GM18858 (cell line): Measurements from ENCODE around the gene HUNK.
"Not testable (repeated sequence)": the region's sequence is repeated elsewhere in the genome, so short reads cannot be mapped to it uniquely, and the experiment has no call there.

Source experiments
- ATAC-seq: cut with Tn5 transposase; IDR thresholded peaks from one replicate; pipeline ENCODE4 v1.9.1; 2021; ENCODE audit not compliant: unreplicated experiment

HUNK gene

DNA sequence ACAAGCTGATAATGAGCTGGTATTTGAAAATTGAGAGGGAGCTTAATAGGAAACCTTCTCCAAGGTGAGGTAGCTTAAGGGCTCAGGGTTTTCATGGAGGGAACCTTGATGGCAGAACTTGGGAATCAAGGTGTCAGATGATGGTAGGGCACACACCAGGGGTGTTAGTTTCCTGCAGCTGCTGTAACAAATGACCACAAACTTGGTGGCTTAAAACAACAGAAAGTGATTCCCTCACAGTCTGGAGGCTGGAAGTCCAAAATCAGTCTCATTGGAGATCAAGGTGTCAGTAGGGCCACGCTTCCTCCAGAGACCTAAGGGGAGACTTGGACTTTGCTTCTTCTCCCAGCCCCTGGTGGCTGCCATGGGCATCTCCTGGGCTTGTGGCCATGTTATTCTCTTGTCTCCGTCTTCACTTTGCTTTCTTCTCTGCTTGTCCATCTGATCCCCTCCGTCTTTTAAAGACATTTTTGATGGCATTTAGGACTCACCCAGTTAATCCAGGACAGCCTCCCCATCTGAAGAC lies 45.5 kb downstream of the HUNK start:
- ATAC-seq, result no peak

DNA sequence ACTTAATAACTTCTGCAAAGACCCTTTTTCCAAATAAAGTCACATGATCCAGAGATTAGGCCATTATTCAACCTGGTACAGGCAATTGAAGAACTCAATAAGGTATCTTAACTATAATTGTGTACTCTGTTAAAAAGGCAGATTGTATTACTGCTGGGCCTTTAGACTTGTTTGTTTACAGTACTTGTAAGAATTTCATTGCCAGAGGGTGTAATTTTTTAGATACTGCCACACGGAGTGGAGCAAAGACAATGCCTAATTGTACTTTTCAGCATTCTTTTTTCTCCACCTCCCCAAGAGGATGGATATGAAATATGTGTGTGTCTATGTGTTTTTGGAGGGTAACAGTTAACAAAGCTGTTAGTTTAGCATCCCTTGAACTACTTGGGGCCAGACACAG lies 47.5 kb downstream of the HUNK start:
- ATAC-seq, result no peak

GRCh38 chr21:31921079-31921478 lies 48.3 kb downstream of the HUNK start:
- ATAC-seq, result no peak

DNA sequence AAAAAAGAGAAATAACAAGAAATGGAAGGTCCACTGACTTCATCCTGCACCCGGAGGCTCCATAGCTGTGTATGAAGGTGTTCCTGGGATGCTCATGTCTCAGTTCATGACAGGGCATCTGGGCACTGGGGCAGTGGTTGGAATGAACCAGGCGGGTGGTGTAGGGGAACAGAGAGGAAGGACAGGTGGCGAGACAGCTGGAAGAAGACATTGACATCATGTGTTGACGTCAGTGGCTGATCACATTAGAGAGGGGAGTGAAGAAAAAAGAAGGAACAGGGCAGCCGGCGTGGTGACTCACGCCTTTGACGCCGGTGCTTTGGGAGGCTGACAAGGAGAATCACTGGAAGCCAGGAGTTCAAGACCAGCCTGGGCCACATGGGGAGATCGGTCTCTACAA lies 50.1 kb downstream of the HUNK start:
- ATAC-seq, result no peak

- no peak for ATAC-seq
Observed at GRCh38 chr21:31923756-31924155, 50.9 kb downstream of the HUNK start.

GRCh38 chr21:31924548-31924947 lies 51.7 kb downstream of the HUNK start:
- no peak for ATAC-seq

DNA sequence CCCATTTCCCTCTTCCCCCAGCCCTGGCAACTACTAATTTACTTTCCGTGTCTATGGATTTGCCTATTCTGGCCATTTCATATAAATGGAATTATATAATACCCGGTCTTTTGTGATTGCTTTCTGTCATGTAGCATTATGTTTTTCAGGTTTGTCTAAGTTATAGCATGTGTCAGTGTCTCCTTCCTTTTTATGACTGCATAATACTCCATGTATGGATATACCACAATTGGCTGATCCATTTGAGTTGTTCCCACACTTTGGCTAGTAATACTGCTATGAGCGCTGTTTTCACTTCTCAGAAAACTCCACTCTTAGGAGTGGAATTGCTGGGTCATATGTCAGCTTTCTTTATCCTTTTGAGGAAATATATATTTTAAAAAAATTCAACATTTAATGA lies 53.7 kb downstream of the HUNK start:
- no peak for ATAC-seq

GRCh38 chr21:31927689-31928353 lies 55.0 kb downstream of the HUNK start:
- no peak for ATAC-seq

GRCh38 chr21:31928656-31929055 lies 55.8 kb downstream of the HUNK start:
- no peak for ATAC-seq

DNA sequence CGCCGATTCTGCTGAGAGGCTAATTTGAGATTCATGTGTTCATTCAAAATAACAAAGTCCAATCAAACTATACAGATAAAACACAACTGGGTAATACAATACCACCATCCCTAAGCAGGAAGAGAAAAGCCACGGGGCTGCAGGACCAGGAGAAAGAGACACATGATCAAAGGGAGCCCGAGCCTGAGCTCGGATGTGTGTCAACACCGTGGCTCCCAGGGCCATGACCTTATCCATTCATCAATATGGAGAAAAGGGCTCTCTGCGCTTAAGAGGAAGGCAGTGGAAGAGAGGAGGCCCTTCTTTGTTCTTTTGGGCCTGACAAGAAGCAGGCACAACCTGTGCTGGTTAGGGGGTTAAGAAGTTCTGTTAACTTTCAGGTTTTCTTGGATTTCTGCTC lies 56.7 kb downstream of the HUNK start:
- no peak for ATAC-seq

DNA sequence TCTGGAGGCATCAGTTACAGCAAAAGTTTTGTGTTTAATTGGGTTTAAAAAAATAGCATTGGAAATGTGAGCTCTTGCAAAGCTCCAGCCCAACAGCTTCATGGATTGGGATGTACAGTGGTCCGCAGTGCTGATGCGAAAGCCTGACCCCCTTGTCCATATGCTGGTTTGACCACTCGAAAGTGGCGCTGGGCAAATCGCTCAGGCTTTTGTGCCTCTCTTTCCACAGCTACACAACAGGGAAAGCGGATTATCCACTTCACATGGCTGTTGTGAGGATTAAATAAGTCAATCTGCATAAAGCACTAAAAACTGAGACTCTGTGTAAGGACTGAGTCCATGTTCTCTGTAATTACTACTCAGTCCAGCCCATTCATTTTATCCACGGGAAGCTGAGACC lies 57.2 kb downstream of the HUNK start:
- no peak for ATAC-seq

GRCh38 chr21:31931644-31932469 lies 59.0 kb downstream of the HUNK start:
- ATAC-seq, result no peak

GRCh38 chr21:31932470-31932764 lies 59.6 kb downstream of the HUNK start:
- no peak for ATAC-seq

DNA sequence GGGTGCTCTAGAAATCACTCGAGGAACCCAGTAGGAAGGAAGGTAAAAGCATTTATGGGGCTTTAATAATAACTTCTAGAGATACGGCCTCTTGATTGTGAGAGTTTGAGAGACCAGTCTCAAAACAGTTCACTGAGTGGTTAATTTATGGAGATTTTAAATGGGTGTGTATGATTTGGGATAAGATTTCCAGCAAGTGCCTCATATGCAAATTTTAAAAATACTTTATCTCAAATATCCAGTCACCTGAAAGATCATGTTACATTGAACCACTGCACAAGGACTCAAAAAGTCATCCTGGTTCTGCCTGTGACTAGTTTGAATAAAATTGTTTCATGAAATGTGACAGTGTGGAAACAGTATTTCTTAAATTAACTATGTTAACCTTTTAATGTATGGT lies 64.5 kb downstream of the HUNK start:
- no peak for ATAC-seq

GRCh38 chr21:31938330-31939301 lies 65.8 kb downstream of the HUNK start:
- no peak for ATAC-seq

GRCh38 chr21:31941694-31942093 lies 68.9 kb downstream of the HUNK start:
- no peak for ATAC-seq

DNA sequence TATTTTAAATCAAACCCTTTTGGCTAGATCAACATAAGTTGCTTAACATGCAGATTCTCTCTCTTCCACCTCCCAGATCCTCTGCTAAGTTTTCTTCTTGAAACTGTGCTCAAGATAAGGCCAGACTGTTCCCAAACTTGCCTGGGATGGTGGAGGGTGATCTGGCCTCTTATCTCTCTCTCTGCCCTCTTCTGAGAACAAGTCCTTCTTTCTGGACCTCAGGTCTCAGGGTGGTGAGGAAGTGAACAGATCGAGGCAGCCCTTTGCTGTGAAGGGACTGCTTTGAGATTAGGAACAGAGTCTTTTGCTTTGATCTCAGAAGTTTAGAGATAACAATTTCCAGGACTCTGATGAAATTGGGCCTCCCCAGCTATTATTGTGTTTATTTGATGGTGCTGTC lies 70.7 kb downstream of the HUNK start:
- ATAC-seq, result no peak

- ATAC-seq, result no peak
Observed at GRCh38 chr21:31945141-31945540, 72.3 kb downstream of the HUNK start.

DNA sequence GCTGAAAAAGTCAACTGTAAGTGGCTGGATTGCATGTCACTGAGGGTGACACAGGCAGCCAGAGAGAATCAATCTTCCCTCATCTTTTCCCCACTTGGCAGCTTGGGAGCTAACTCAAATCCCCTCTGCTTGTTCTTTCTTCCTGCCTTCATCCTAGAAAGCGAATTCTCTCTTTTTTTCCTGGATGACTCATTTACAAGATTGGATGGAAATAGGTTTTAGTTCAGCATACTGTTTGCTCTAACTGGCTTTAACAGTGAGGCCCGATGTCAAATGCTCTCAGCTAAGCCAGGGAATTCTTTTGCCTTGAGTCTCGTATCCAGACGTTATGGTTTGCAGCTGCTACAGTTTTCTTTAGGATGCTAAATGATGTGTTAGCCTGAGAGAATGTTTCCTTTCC lies 72.7 kb downstream of the HUNK start:
- no peak for ATAC-seq

- no peak for ATAC-seq
Observed at GRCh38 chr21:31946231-31946630, 73.4 kb downstream of the HUNK start.

GRCh38 chr21:31946876-31947550 lies 74.2 kb downstream of the HUNK start:
- ATAC-seq, result not testable (repeated sequence)
